GM12865 (cell line): ENCODE data around the gene RNF166.

Source experiments
- DNase-seq: peaks from one replicate; pipeline ENCODE4 v3.0.0; 2010; ENCODE audit warnings: low read depth
- H3K4me3 ChIP-seq: 2 replicates; pipeline ENCODE4 v1.5.1; 2011; ENCODE audit warnings: mild to moderate bottlenecking, low read depth, low read length, control low read depth
- TF ChIP-seq, protein P1 (sequence below): IDR thresholded peaks from 2 replicates; pipeline ENCODE4 v1.5.1; 2011; ENCODE audit warnings: low read length, control low read depth, low read depth, inconsistent platforms; ENCODE audit not compliant: insufficient read depth; ENCODE audit errors: missing control alignments

RNF166 gene

DNA sequence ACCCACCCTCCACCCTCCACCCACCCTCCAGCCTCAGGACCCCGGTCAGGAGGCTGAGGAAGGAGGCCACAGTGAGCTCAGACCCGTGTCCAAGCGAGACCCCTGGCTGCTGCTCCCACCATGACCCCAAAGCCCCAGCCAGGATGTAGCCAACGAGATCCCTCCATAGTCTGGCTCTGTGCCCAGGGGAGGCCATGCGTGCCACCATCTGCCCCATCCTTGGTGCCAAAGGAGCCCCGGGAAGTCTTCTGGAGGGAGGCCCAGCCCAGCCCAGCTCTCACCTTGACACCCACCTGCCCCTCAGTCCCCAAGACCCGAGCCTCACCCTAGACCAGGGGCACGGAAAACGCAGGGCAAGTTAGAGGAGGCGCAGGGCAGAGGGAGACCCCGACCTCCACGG, 44.6 kb upstream of the RNF166 start:
- DNase-seq: no peak
- H3K4me3 ChIP-seq: no peak overlapping the region
- TF ChIP-seq, protein P1, sequence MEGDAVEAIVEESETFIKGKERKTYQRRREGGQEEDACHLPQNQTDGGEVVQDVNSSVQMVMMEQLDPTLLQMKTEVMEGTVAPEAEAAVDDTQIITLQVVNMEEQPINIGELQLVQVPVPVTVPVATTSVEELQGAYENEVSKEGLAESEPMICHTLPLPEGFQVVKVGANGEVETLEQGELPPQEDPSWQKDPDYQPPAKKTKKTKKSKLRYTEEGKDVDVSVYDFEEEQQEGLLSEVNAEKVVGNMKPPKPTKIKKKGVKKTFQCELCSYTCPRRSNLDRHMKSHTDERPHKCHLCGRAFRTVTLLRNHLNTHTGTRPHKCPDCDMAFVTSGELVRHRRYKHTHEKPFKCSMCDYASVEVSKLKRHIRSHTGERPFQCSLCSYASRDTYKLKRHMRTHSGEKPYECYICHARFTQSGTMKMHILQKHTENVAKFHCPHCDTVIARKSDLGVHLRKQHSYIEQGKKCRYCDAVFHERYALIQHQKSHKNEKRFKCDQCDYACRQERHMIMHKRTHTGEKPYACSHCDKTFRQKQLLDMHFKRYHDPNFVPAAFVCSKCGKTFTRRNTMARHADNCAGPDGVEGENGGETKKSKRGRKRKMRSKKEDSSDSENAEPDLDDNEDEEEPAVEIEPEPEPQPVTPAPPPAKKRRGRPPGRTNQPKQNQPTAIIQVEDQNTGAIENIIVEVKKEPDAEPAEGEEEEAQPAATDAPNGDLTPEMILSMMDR: no peak

DNA sequence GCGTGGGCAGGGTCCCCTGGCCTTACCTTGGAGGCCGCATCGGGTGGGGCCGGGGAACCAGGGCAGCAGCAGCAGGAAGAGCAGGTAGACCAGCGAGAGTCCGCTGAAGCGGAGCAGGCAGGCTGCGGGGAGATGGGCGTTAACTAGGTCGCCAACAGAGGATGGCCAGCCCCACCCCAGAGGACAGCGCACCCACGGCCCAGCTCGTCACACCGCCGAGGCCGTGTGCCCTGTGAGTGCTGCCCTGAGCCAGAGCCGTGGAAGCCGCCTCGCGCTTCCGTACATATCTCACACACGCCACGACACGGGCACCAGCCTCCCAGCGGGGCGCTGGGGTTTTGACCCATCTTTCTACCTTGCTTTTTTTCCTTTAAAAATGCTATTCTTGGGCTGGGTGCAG, 43.1 kb upstream of the RNF166 start:
- TF ChIP-seq, protein P1: no peak
- DNase-seq: no peak
- no peak overlapping the region for H3K4me3 ChIP-seq

DNA sequence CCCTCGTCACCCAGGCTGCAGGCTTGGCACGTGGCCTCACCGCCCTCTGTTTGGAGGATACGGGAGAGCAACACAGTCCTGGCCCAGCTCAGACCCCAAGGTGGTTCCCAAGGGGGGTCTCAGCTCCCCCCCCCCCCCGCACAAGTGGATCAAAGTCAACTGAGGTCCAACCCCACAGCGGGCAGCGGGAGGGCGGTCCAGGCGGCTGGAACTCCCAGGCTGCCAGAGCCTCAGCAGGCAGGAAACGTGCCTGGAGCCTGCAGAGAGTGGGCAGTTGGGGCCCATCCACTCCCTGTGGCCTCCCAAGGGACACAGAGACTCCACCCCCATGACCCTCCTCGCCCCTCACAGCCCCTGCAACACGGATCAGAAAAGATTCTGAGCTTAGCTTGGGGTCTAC, 42.2 kb upstream of the RNF166 start:
- no peak overlapping the region for H3K4me3 ChIP-seq
- TF ChIP-seq, protein P1: no peak
- no peak for DNase-seq

DNA sequence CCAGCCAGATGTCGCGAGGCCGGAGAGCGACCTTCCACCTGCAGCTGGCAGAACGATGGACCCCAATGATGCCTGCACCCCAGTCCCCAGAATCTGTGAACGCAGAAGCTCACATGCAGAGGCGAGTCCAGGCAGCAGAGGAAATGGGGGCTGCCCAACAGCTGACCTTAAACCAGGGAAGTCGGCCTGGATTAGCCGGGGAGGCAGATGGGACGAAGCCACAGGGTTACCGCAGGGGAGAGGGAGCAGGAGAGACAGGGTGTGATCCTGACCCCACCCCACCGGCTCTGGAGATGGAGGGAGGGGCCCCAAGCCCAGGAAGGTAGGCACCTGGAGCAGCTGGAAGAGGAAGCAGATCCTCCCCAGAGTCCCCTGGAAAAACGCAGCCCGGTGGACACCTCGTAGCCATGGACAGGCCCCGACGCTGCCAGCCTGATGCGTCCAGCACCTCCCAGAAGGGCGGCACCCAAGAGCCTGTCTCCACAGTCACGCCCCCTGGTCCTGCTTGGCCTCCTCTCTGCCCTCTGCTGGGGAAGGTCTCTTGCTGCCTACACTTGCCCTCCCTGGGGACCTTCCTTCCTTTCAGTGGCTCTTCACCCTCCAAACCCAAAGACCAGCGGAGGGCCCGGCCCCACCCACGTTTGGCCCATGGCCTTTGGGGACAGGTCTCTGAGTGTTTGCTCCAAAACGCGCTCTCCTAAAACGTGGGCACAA, 41.5 kb upstream of the RNF166 start:
- no peak overlapping the region for H3K4me3 ChIP-seq
- TF ChIP-seq, protein P1: peak; percentile 51
- peak; percentile 75 for DNase-seq

DNA sequence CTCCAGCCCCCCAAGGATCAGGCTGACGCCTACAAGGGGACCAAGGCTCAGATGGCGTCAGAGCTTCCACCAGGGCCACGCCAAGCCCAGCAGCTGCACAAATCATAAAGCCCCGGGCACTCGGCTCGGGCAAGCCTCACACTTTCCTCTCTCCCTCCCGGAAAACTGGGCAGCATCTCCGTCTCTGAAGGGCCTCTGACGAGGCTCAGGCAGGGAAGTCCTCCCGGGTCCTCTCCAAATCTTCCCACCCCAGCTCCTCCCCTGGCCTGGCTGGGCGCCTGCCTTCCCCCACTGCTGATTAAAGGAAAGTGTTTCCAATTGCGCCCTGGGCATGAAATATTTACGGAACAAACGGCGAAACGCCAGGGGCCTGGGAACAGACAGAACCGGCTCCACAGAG, 40.3 kb upstream of the RNF166 start:
- no peak for DNase-seq
- no peak overlapping the region for H3K4me3 ChIP-seq
- TF ChIP-seq, protein P1: no peak

DNA sequence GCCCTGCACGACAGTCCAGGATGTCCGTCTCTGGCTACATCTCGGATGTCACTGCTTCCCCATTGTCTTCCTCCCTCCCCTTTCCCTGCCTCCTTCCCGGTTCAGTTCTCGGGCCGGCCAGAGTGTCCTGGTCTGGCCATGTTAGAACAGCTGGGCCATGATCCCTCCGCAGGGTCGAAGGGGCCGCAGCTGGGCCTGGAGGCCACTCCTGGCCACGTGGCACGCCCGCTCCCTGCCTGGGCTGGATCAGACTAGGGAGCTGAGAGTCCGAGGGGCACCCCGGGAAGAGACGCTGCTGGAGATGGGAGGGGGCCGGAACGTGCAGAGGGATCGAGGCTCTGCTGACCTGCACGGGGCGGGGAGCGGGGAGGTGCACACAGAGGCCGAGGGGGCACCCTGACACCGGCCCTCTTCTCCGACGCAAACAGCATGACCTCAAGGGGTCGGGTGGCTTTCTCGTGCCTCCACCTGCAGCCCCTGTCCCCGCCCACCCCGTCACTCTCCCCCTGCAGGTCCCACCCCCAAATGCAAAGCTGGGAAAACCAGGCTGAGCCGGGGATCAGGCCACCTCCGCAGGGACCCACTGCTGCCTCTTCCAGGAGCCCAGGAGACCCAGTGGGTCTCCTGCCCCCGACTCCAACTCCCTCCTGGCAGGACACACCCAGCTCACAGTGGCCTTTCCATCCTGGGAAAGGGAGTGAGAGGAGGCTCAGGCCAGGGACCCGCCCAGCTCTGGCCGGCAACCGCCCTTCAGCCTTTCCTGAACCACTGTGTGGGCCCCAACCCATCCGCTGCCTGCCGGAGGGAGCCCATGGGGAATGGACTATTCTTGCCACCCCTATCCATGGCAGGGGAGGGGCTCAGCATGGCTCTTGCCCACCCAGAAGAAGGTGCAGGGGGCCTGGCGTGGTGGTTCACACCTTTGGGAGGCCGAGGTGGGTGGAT, 38.6 kb upstream of the RNF166 start:
- no peak for DNase-seq
- H3K4me3 ChIP-seq: no peak overlapping the region
- TF ChIP-seq, protein P1: no peak
